H9 (cell line): ENCODE results near the gene EPHA2. TPM values are rescaled to one million over a fixed set of nuclear protein-coding genes. Genes with fewer than 3 reads are reported as not detected.

Source experiments
- DNase-seq: peaks from one replicate; pipeline ENCODE4 v3.0.0-alpha.2; 2017
- H2AFZ ChIP-seq: one replicate; pipeline ENCODE4 v1.6.1; 2013; ENCODE audit warnings: mild to moderate bottlenecking, low read length, control low read depth, moderate library complexity
- H2AK5ac ChIP-seq: 2 replicates; pipeline ENCODE4 v1.6.1; 2013; ENCODE audit warnings: low read length, control low read depth, mixed read lengths; ENCODE audit not compliant: insufficient read length
- H2BK120ac ChIP-seq: one replicate; pipeline ENCODE4 v1.6.1; 2013; ENCODE audit warnings: low read depth, mild to moderate bottlenecking, low read length, control low read depth, inconsistent platforms; ENCODE audit not compliant: poor library complexity, severe bottlenecking
- H2BK12ac ChIP-seq: 2 replicates; pipeline ENCODE4 v1.6.1; 2013; ENCODE audit warnings: low read length, control low read depth, mixed read lengths, low read depth; ENCODE audit not compliant: insufficient read length
- H2BK15ac ChIP-seq: 2 replicates; pipeline ENCODE4 v1.6.1; 2013; ENCODE audit warnings: low read depth, low read length, control low read depth
- H2BK20ac ChIP-seq: one replicate; pipeline ENCODE4 v1.6.1; 2013; ENCODE audit warnings: low read depth, mild to moderate bottlenecking, low read length, control low read depth, inconsistent platforms; ENCODE audit not compliant: poor library complexity, severe bottlenecking
- H2BK5ac ChIP-seq: 2 replicates; pipeline ENCODE4 v1.6.1; 2013; ENCODE audit warnings: low read length, control low read depth, mixed read lengths; ENCODE audit not compliant: insufficient read length
- H3K14ac ChIP-seq: 2 replicates; pipeline ENCODE4 v1.6.1; 2013; ENCODE audit warnings: low read length, control low read depth; ENCODE audit not compliant: insufficient read depth
- H3K18ac ChIP-seq: 2 replicates; pipeline ENCODE4 v1.6.1; 2013; ENCODE audit warnings: low read depth, mild to moderate bottlenecking, mixed read lengths, low read length, control low read depth; ENCODE audit not compliant: insufficient read length
- H3K23ac ChIP-seq: 2 replicates; pipeline ENCODE4 v1.6.1; 2013; ENCODE audit warnings: low read length, control low read depth, mixed read lengths, low read depth; ENCODE audit not compliant: insufficient read length
- H3K23me2 ChIP-seq: 2 replicates; pipeline ENCODE4 v1.6.1; 2013; ENCODE audit warnings: low read depth, mild to moderate bottlenecking, mixed read lengths, low read length, control low read depth; ENCODE audit not compliant: insufficient read length, poor library complexity, severe bottlenecking
- H3K27ac ChIP-seq: 2 replicates; pipeline ENCODE4 v1.5.1; 2013; ENCODE audit warnings: low read length, control low read depth, mixed read lengths, low read depth; ENCODE audit not compliant: insufficient read length
- H3K27me3 ChIP-seq: 2 replicates; pipeline ENCODE4 v1.6.1; 2013; ENCODE audit warnings: low read length, control low read depth, inconsistent platforms; ENCODE audit not compliant: insufficient read depth
- H3K4ac ChIP-seq: 2 replicates; pipeline ENCODE4 v1.6.1; 2013; ENCODE audit warnings: low read depth, mild to moderate bottlenecking, control low read depth, inconsistent platforms, low read length, moderate library complexity
- H3K4me1 ChIP-seq: 2 replicates; pipeline ENCODE4 v1.6.1; 2013; ENCODE audit warnings: low read length, control low read depth, inconsistent platforms; ENCODE audit not compliant: insufficient read depth
- H3K4me2 ChIP-seq: 2 replicates; pipeline ENCODE4 v1.6.1; 2013; ENCODE audit warnings: low read length, control low read depth, mixed read lengths; ENCODE audit not compliant: insufficient read length, insufficient read depth
- H3K56ac ChIP-seq: 2 replicates; pipeline ENCODE4 v1.6.1; 2013; ENCODE audit warnings: low read depth, mild to moderate bottlenecking, mixed read lengths, low read length, control low read depth; ENCODE audit not compliant: insufficient read length
- H3K79me1 ChIP-seq: 2 replicates; pipeline ENCODE4 v1.6.1; 2013; ENCODE audit warnings: low read depth, mild to moderate bottlenecking, moderate library complexity, low read length, control low read depth, inconsistent platforms; ENCODE audit not compliant: insufficient read depth, poor library complexity, severe bottlenecking
- H3K79me2 ChIP-seq: 2 replicates; pipeline ENCODE4 v1.6.1; 2013; ENCODE audit warnings: low read length, control low read depth, inconsistent platforms; ENCODE audit not compliant: insufficient read depth
- H3K9ac ChIP-seq: 2 replicates; pipeline ENCODE4 v1.6.1; 2013; ENCODE audit warnings: low read length, control low read depth, mixed read lengths; ENCODE audit not compliant: insufficient read length; ENCODE audit errors: extremely low read depth
- H3K9me3 ChIP-seq: one replicate; pipeline ENCODE4 v1.6.1; 2013; ENCODE audit warnings: low read depth, low read length, inconsistent platforms; ENCODE audit not compliant: control insufficient read depth
- H3T11ph ChIP-seq: one replicate; pipeline ENCODE4 v1.6.1; 2013; ENCODE audit warnings: mild to moderate bottlenecking, low read length, control low read depth, inconsistent platforms
- H4K20me1 ChIP-seq: one replicate; pipeline ENCODE4 v1.6.1; 2013; ENCODE audit not compliant: control insufficient read depth, insufficient read length, insufficient read depth
- H4K5ac ChIP-seq: 2 replicates; pipeline ENCODE4 v1.6.1; 2013; ENCODE audit warnings: low read depth, mild to moderate bottlenecking, mixed read lengths, low read length, control low read depth; ENCODE audit not compliant: insufficient read length
- H4K8ac ChIP-seq: replicated peaks from 2 replicates; pipeline ENCODE4 v1.6.1; 2013; ENCODE audit warnings: low read length, control low read depth, mixed read lengths, low read depth; ENCODE audit not compliant: insufficient read length
- H4K91ac ChIP-seq: 2 replicates; pipeline ENCODE4 v1.6.1; 2013; ENCODE audit warnings: low read depth, mild to moderate bottlenecking, moderate library complexity, mixed read lengths, low read length, control low read depth; ENCODE audit not compliant: insufficient read length
- H3K27ac Mint-ChIP-seq, 3 experiments: 2 replicates in 2 of 3; 3 replicates in 1 of 3; pipeline ENCODE4 v1.8.0; 2020 to 2021; ENCODE audit warnings: mixed read lengths in 3 of 3, mild to moderate bottlenecking in 1 of 3, moderate library complexity in 1 of 3
- H3K27me3 Mint-ChIP-seq: 2 replicates; pipeline ENCODE4 v1.8.0; 2021; ENCODE audit warnings: low read depth, mild to moderate bottlenecking, moderate library complexity, mixed read lengths
- H3K36me3 Mint-ChIP-seq, 3 experiments: 2 replicates in 2 of 3; 3 replicates in 1 of 3; pipeline ENCODE4 v1.8.0; 2020 to 2021; ENCODE audit warnings: low read depth in 3 of 3, mixed read lengths in 3 of 3; ENCODE audit not compliant: insufficient read depth in 1 of 3
- H3K4me1 Mint-ChIP-seq, 2 experiments: 2 replicates each; pipeline ENCODE4 v1.8.0; 2020; ENCODE audit warnings: mixed read lengths in 2 of 2
- H3K4me3 Mint-ChIP-seq, 2 experiments: 2 replicates in 1 of 2; 3 replicates in 1 of 2; pipeline ENCODE4 v1.8.0; 2020 to 2021; ENCODE audit warnings: mild to moderate bottlenecking in 2 of 2, mixed read lengths in 2 of 2, moderate library complexity in 1 of 2
- H3K9me3 Mint-ChIP-seq, 2 experiments: 2 replicates in 1 of 2; 3 replicates in 1 of 2; pipeline ENCODE4 v1.8.0; 2020; ENCODE audit warnings: mild to moderate bottlenecking in 2 of 2, mixed read lengths in 2 of 2, moderate library complexity in 1 of 2
- WGBS: extraction: QIAGEN DNeasy Blood & Tissue Kit; methylation state at CpG from one replicate; pipeline ENCODE4 v1.1.7; 2013; ENCODE audit warnings: missing lambda C conversion rate, low lambda C conversion rate, mixed read lengths; ENCODE audit not compliant: insufficient read length; ENCODE audit errors: extremely low coverage; 5-methylcytosine and 5-hydroxymethylcytosine counted together
- total RNA-seq: library from RNA; stranded (reverse); gene quantifications from 2 replicates; pipeline ENCODE4 v1.2.1, GENCODE V29; 2021
- TF ChIP-seq, protein P1 (sequence below): fragments of 200-600 bp; sonication (generic); conservative IDR thresholded peaks from 3 replicates; pipeline ENCODE4 v1.8.0; 2021; ENCODE audit warnings: antibody characterized with exemption, mild to moderate bottlenecking

EPHA2 gene
- total RNA-seq, 1 experiment from 2014 or later, result 33.1 TPM

DNA sequence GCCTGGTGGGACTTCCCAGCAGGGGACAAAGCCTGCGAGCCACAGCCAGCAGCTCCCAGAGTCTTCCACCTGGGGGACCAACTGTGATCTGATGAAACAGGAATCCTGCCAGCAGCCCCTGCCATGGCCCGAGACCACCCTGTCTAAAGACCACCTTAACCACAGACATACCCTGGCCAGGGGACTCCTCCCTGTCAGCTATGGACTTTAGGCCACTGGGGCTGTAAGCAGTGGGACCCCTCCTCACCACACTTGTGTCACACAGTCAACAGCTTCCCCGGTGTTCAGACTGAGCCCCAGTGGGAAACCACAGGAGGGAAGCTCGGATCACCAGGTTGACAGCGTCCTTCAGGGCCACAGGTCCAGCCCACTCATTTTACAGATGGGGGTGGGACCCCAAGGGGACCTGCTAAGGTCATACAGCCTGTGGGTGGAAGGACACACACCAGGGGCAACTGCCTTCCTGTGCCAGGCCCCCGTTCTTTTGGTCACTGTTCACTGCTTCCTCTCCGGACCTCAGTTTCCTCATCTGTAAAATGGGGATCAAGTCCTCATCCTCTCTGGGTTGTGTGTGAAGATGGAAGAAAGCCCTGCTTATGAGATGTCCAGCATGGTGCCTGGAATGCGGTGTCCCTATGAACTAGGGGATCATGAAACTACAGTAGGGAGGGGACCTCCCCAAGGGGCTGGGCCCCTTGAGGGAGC is 11.4 kb downstream of the EPHA2 start:
- H4K20me1 ChIP-seq, result no peaks in the 10 kb centered on the region
- H3K9ac ChIP-seq, result no peak overlapping the region
- no peak for DNase-seq
- no peaks in the 10 kb centered on the region for H3K27me3 ChIP-seq
- no peak overlapping the region for H2AK5ac ChIP-seq
- H3K14ac ChIP-seq, result no peak overlapping the region; the same call in 1 of the 2 replicates
- no peak overlapping the region for H2AFZ ChIP-seq
- Mint-ChIP-seq H3K27ac (peak overlapping the region in 1 of 3 experiments; percentile 27; a peak in 1 of 7 replicates), H3K27me3 (no peaks in the 10 kb centered on the region), H3K4me3 (no peak overlapping the region; a peak in 1 of 5 replicates), H3K9me3 (no peaks in the 10 kb centered on the region), H3K4me1 (peaks cover 59 to 62% of the 10 kb centered on the region in 2 experiments), H3K36me3 (peaks cover 30 to 71% (median 40%) of the 10 kb centered on the region in 3 experiments; a peak in 6 of 7 replicates)
- H3K23ac ChIP-seq, result no peak overlapping the region
- peaks cover 15% of the 10 kb centered on the region for H3K4me1 ChIP-seq
- no peak overlapping the region for H4K5ac ChIP-seq
- H3T11ph ChIP-seq, result no peak overlapping the region
- no CpG with 5 or more reads among the region's 8 CpGs for WGBS
- no peak overlapping the region for H2BK120ac ChIP-seq
- peak overlapping the region; percentile 17 for H2BK12ac ChIP-seq
- no peak overlapping the region for H2BK20ac ChIP-seq
- no peak overlapping the region for H3K56ac ChIP-seq
- no peak overlapping the region for H2BK15ac ChIP-seq
- H3K23me2 ChIP-seq, result peaks cover 8% of the 10 kb centered on the region
- H3K79me1 ChIP-seq, result peaks cover 10% of the 10 kb centered on the region
- TF ChIP-seq, protein P1, sequence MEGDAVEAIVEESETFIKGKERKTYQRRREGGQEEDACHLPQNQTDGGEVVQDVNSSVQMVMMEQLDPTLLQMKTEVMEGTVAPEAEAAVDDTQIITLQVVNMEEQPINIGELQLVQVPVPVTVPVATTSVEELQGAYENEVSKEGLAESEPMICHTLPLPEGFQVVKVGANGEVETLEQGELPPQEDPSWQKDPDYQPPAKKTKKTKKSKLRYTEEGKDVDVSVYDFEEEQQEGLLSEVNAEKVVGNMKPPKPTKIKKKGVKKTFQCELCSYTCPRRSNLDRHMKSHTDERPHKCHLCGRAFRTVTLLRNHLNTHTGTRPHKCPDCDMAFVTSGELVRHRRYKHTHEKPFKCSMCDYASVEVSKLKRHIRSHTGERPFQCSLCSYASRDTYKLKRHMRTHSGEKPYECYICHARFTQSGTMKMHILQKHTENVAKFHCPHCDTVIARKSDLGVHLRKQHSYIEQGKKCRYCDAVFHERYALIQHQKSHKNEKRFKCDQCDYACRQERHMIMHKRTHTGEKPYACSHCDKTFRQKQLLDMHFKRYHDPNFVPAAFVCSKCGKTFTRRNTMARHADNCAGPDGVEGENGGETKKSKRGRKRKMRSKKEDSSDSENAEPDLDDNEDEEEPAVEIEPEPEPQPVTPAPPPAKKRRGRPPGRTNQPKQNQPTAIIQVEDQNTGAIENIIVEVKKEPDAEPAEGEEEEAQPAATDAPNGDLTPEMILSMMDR, result no peak
- H3K79me2 ChIP-seq, result peaks cover 15% of the 10 kb centered on the region; the same call in 1 of the 2 replicates
- no peaks in the 10 kb centered on the region for H3K9me3 ChIP-seq
- no peak overlapping the region; the same call in 1 of the 2 replicates for H3K4ac ChIP-seq
- H4K8ac ChIP-seq, result no peak overlapping the region
- H2BK5ac ChIP-seq, result no peak overlapping the region
- no peak overlapping the region for H3K18ac ChIP-seq
- no peak overlapping the region for H3K27ac ChIP-seq
- peak overlapping the region; percentile 69 for H4K91ac ChIP-seq
- no peak overlapping the region for H3K4me2 ChIP-seq
